K562 (cell line): ENCODE results near the gene MVD. TPM values are rescaled to one million over a fixed set of nuclear protein-coding genes. Genes with fewer than 3 reads are reported as not detected.
A peak's percentile ranks its signal among the peaks of the same experiment; 100 is the strongest.

Experiments used
- ARID3A ChIP-seq: IDR thresholded peaks from 2 replicates; pipeline ENCODE4 v1.6.1; 2012; ENCODE audit warnings: low read depth, low read length, improper control_type of control experiment, borderline replicate concordance
- ELF1 ChIP-seq: fragments of 200-800 bp; sonication (Bioruptor generic); IDR thresholded peaks from 2 replicates; pipeline ENCODE4 v1.6.1; 2016; ENCODE audit warnings: missing genetic modification characterization, missing compliant biosample characterization
- FOXM1 ChIP-seq, 2 experiments: fragments of 450-650 bp in 1 of 2; sonication (generic) in 1 of 2; formaldehyde crosslinking in 1 of 2; IDR thresholded peaks; 2 replicates each; pipeline versions ENCODE4 v1.6.1 to v1.9.0; 2017 to 2022; ENCODE audit warnings: low read depth in 2 of 2, mild to moderate bottlenecking in 2 of 2, missing genetic modification reagents in 1 of 2, moderate library complexity in 1 of 2
- GTF2A2 ChIP-seq: IDR thresholded peaks from 2 replicates; pipeline ENCODE4 v1.6.1; 2016; ENCODE audit warnings: mild to moderate bottlenecking, missing genetic modification characterization, missing compliant biosample characterization
- HEY1 ChIP-seq: fragments of 250-450 bp; sonication (Bioruptor Pico); IDR thresholded peaks from 2 replicates; pipeline ENCODE4 v1.5.0; 2020; ENCODE audit warnings: mild to moderate bottlenecking, moderate library complexity, borderline replicate concordance
- HIVEP1 ChIP-seq: fragments of 250-450 bp; sonication (Bioruptor Pico); IDR thresholded peaks from 2 replicates; pipeline ENCODE4 v1.4.0; 2020; ENCODE audit warnings: mild to moderate bottlenecking
- KAT7 ChIP-seq: sonication (generic); formaldehyde crosslinking; IDR thresholded peaks from 2 replicates; pipeline ENCODE4 v1.8.0; 2022; ENCODE audit warnings: missing genetic modification reagents, mild to moderate bottlenecking, borderline replicate concordance
- MEF2D ChIP-seq: conservative IDR thresholded peaks from 2 replicates; pipeline ENCODE4 v1.6.1; 2016; ENCODE audit warnings: low read depth, missing genetic modification characterization, missing compliant biosample characterization
- NR2C2 ChIP-seq, 2 experiments: fragments of 200-800 bp in 1 of 2; sonication (Bioruptor generic) in 1 of 2; sonication (generic) in 1 of 2; formaldehyde crosslinking in 1 of 2; IDR thresholded peaks; 2 replicates each; pipeline versions ENCODE4 v1.6.1 to v1.8.0; 2016 to 2022; ENCODE audit warnings: mild to moderate bottlenecking in 1 of 2, missing compliant biosample characterization in 1 of 2, missing genetic modification characterization in 1 of 2, missing genetic modification reagents in 1 of 2
- RBM17 ChIP-seq: fragments of 200-400 bp; formaldehyde crosslinking; IDR thresholded peaks from 2 replicates; pipeline ENCODE4 v1.6.1; 2017; ENCODE audit warnings: low read depth, mild to moderate bottlenecking, low read length, borderline replicate concordance
- SNAPC5 ChIP-seq: fragments of 250-450 bp; sonication (Bioruptor Pico); IDR thresholded peaks from 2 replicates; pipeline ENCODE4 v1.8.0; 2021; ENCODE audit warnings: moderate library complexity, mild to moderate bottlenecking, inconsistent platforms
- YBX1 ChIP-seq: fragments of 450-650 bp; IDR thresholded peaks from 2 replicates; pipeline ENCODE4 v1.7.1; 2016; ENCODE audit warnings: mild to moderate bottlenecking
- ZNF24 ChIP-seq: fragments of 450-650 bp; IDR thresholded peaks from 2 replicates; pipeline ENCODE4 v1.6.1; 2016
- ZNF395 ChIP-seq: fragments of 200-800 bp; sonication (Bioruptor generic); IDR thresholded peaks from 2 replicates; pipeline ENCODE4 v1.6.1; 2017; ENCODE audit warnings: missing genetic modification characterization, missing compliant biosample characterization
- ZSCAN29 ChIP-seq: fragments of 450-650 bp; IDR thresholded peaks from 2 replicates; pipeline ENCODE4 v1.6.1; 2017
- polyA plus RNA-seq, 8 experiments: library from polyadenylated mRNA; depleted of rRNA in 4 of 8; stranded (reverse) in 5 of 8; unstranded in 3 of 8; fragments of >200 nt; fragmentation: Nextera tagmentation in 2 of 8; fragmentation: Illumina TruSeq in 1 of 8; extraction: Ambion mirVana in 2 of 8; extraction: Trizol in 1 of 8; gene quantifications; 2 replicates each; pipeline versions ENCODE4 v1.2.1 to v1.2.3, GENCODE V29; 2011 to 2014; ENCODE audit warnings: inconsistent platforms in 1 of 8, missing spikeins in 1 of 8
- total RNA-seq, 7 experiments: library from RNA; depleted of rRNA in 6 of 7; stranded (reverse); fragments of >200 nt in 6 of 7; fragmentation: Illumina TruSeq in 2 of 7; extraction: Trizol in 2 of 7; gene quantifications; 2 replicates each; pipeline versions ENCODE4 v1.2.1 to v1.2.3, GENCODE V29; 2011 to 2021; ENCODE audit warnings: low replicate concordance in 1 of 7
- TF ChIP-seq, protein P1 (sequence below): fragments of 450-650 bp; IDR thresholded peaks from 2 replicates; pipeline ENCODE4 v1.6.1; 2016; ENCODE audit warnings: low read depth

MVD gene
- total and polyA plus RNA-seq, 9 of the 15 experiments (the other 6 are each of a cell fraction or from before 2014, with no cell fraction given): 12.2 to 141 (median 45.3) TPM

- no peak for TF ChIP-seq MEF2D (tag)
- no peak for TF ChIP-seq FOXM1 (IDR thresholded peaks at IDR 0.05; ENCODE audit: low read depth)
- 0 out of 2 replicates have a peak, but pooled peaks have one; percentile 75 for TF ChIP-seq FOXM1 (CRISPR knock-in tag; IDR thresholded peaks at IDR 0.05; ENCODE audit: low read depth)
- TF ChIP-seq KAT7 (CRISPR knock-in tag): peak; percentile 98; the same call in 1 of the 2 replicates
- no peak for TF ChIP-seq SNAPC5 (CRISPR knock-in tag)
- no peak for TF ChIP-seq ZNF395
- no peak for TF ChIP-seq YBX1
- no peak for TF ChIP-seq ZSCAN29
- no peak; the same call in 1 of the 2 replicates for TF ChIP-seq ELF1 (tag)
- TF ChIP-seq, protein P1, sequence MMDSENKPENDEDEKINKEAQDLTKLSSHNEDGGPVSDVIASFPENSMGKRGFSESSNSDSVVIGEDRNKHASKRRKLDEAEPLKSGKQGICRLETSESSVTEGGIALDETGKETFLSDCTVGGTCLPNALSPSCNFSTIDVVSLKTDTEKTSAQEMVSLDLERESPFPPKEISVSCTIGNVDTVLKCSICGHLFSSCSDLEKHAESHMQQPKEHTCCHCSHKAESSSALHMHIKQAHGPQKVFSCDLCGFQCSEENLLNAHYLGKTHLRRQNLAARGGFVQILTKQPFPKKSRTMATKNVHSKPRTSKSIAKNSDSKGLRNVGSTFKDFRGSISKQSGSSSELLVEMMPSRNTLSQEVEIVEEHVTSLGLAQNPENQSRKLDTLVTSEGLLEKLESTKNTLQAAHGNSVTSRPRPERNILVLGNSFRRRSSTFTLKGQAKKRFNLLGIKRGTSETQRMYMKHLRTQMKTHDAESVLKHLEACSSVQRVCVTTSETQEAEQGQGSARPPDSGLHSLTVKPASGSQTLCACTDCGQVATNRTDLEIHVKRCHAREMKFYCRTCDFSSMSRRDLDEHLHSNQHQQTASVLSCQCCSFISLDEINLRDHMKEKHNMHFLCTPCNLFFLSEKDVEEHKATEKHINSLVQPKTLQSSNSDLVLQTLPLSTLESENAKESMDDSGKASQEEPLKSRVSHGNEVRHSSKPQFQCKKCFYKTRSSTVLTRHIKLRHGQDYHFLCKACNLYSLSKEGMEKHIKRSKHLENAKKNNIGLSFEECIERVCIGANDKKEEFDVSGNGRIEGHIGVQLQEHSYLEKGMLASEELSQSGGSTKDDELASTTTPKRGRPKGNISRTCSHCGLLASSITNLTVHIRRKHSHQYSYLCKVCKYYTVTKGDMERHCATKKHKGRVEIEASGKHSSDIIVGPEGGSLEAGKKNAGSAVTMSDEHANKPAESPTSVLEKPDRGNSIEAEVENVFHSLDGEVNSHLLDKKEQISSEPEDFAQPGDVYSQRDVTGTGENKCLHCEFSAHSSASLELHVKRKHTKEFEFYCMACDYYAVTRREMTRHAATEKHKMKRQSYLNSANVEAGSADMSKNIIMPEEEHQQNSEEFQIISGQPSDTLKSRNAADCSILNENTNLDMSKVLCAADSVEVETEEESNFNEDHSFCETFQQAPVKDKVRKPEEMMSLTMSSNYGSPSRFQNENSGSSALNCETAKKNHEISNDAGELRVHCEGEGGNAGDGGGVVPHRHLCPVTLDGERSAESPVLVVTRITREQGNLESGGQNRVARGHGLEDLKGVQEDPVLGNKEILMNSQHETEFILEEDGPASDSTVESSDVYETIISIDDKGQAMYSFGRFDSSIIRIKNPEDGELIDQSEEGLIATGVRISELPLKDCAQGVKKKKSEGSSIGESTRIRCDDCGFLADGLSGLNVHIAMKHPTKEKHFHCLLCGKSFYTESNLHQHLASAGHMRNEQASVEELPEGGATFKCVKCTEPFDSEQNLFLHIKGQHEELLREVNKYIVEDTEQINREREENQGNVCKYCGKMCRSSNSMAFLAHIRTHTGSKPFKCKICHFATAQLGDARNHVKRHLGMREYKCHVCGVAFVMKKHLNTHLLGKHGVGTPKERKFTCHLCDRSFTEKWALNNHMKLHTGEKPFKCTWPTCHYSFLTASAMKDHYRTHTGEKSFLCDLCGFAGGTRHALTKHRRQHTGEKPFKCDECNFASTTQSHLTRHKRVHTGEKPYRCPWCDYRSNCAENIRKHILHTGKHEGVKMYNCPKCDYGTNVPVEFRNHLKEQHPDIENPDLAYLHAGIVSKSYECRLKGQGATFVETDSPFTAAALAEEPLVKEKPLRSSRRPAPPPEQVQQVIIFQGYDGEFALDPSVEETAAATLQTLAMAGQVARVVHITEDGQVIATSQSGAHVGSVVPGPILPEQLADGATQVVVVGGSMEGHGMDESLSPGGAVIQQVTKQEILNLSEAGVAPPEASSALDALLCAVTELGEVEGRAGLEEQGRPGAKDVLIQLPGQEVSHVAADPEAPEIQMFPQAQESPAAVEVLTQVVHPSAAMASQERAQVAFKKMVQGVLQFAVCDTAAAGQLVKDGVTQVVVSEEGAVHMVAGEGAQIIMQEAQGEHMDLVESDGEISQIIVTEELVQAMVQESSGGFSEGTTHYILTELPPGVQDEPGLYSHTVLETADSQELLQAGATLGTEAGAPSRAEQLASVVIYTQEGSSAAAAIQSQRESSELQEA: no peak
- TF ChIP-seq HIVEP1 (CRISPR knock-in tag): no peak
- no peak for TF ChIP-seq HEY1 (CRISPR knock-in tag)
- no peak for TF ChIP-seq GTF2A2 (tag)
- no peak for TF ChIP-seq ARID3A
- no peak for TF ChIP-seq RBM17
- no peak for TF ChIP-seq ZNF24
- TF ChIP-seq NR2C2 (CRISPR knock-in tag; IDR thresholded peaks at IDR 0.05): peak; percentile 87
- peak; percentile 97 for TF ChIP-seq NR2C2 (tag; IDR thresholded peaks at IDR 0.05)
Observed at GRCh38 chr16:88662843-88663606, at the start of gene MVD (continued).
